Mesothelial cell of epicardium (in vitro differentiated cells): ENCODE data around the gene CES3. TPM values are rescaled to one million over a fixed set of nuclear protein-coding genes. Genes with fewer than 3 reads are reported as not detected.

Experiments
- DNase-seq, 2 experiments: peaks; one replicate each; pipeline ENCODE4 v3.0.0; 2021; ENCODE audit warnings: low spot score in 2 of 2; ENCODE audit not compliant: unreplicated experiment in 2 of 2
- H3K27ac Mint-ChIP-seq: 2 replicates; pipeline ENCODE4 v1.8.0; 2021; ENCODE audit warnings: mixed read lengths
- H3K27me3 Mint-ChIP-seq: 2 replicates; pipeline ENCODE4 v1.8.0; 2021; ENCODE audit warnings: low read depth, mixed read lengths
- H3K36me3 Mint-ChIP-seq: 2 replicates; pipeline ENCODE4 v1.8.0; 2021; ENCODE audit warnings: mixed read lengths
- H3K4me1 Mint-ChIP-seq: 2 replicates; pipeline ENCODE4 v1.8.0; 2021; ENCODE audit warnings: mixed read lengths
- H3K4me3 Mint-ChIP-seq: 2 replicates; pipeline ENCODE4 v1.8.0; 2021; ENCODE audit warnings: mild to moderate bottlenecking, moderate library complexity, mixed read lengths
- H3K9me3 Mint-ChIP-seq: 2 replicates; pipeline ENCODE4 v1.8.0; 2021; ENCODE audit warnings: mixed read lengths
- CTCF ChIP-seq: fragments of 200-600 bp; sonication (generic); IDR thresholded peaks from one replicate; pipeline ENCODE4 v1.5.0; 2021; ENCODE audit warnings: antibody characterized with exemption; ENCODE audit not compliant: unreplicated experiment
- total RNA-seq: library from RNA; stranded (reverse); gene quantifications from 3 replicates; pipeline ENCODE4 v1.2.1, GENCODE V29; 2021

Gene CES3
- total RNA-seq, 1 donor from 2014 or later: 5.1 TPM

- Mint-ChIP-seq H3K4me3 (no peak overlapping the region), H3K27me3 (peaks cover 87% of the 10 kb centered on the region), H3K4me1 (peaks cover 15% of the 10 kb centered on the region), H3K36me3 (no peaks in the 10 kb centered on the region), H3K9me3 (no peaks in the 10 kb centered on the region), H3K27ac (no peak overlapping the region)
- DNase-seq: no peak
- TF ChIP-seq CTCF: no peak
These were observed 37.2 kb upstream of the CES3 start for GRCh38 chr16:66923866-66924265.

GRCh38 chr16:66924527-66925321 is 36.3 kb upstream of the CES3 start:
- Mint-ChIP-seq H3K27ac (no peak overlapping the region), H3K4me3 (peak overlapping the region; percentile 73), H3K9me3 (no peaks in the 10 kb centered on the region), H3K4me1 (peaks cover 15% of the 10 kb centered on the region), H3K36me3 (no peaks in the 10 kb centered on the region), H3K27me3 (peaks cover 80% of the 10 kb centered on the region)
- no peak for DNase-seq
- TF ChIP-seq CTCF: no peak

- DNase-seq: no peak
- H3K27me3 Mint-ChIP-seq: peaks cover 74% of the 10 kb centered on the region
- no peaks in the 10 kb centered on the region for H3K9me3 Mint-ChIP-seq
- no peak within 1 kb of the TSS for H3K27ac Mint-ChIP-seq
- H3K4me1 Mint-ChIP-seq: peaks cover 15% of the 10 kb centered on the region
- H3K36me3 Mint-ChIP-seq: no peaks in the 10 kb centered on the region
- peak within 1 kb of the TSS; percentile 73 for H3K4me3 Mint-ChIP-seq
- TF ChIP-seq CTCF: no peak
These were observed 35.7 kb upstream of the CES3 start, which contains the start of gene RRAD for GRCh38 chr16:66925322-66925840. Gene RRAD (minus strand): TSS chr16:66925535. CDS start chr16:66925179, 356 bp downstream.

- no peak overlapping the region for H3K27ac Mint-ChIP-seq
- H3K4me3 Mint-ChIP-seq: no peak overlapping the region
- DNase-seq: no peak
- H3K4me1 Mint-ChIP-seq: peaks cover 15% of the 10 kb centered on the region
- peaks cover 65% of the 10 kb centered on the region for H3K27me3 Mint-ChIP-seq
- no peaks in the 10 kb centered on the region for H3K9me3 Mint-ChIP-seq
- H3K36me3 Mint-ChIP-seq: no peaks in the 10 kb centered on the region
- no peak for TF ChIP-seq CTCF
These were observed 34.7 kb upstream of the CES3 start for GRCh38 chr16:66926171-66926947.

GRCh38 chr16:66926961-66927436 is 34.1 kb upstream of the CES3 start:
- no peak for DNase-seq
- no peak overlapping the region for H3K27ac Mint-ChIP-seq
- H3K4me3 Mint-ChIP-seq: no peak overlapping the region
- no peak for TF ChIP-seq CTCF
- no peaks in the 10 kb centered on the region for H3K9me3 Mint-ChIP-seq
- H3K27me3 Mint-ChIP-seq: peaks cover 59% of the 10 kb centered on the region
- peaks cover 2% of the 10 kb centered on the region for H3K36me3 Mint-ChIP-seq
- peaks cover 15% of the 10 kb centered on the region for H3K4me1 Mint-ChIP-seq
